Immature natural killer cell (primary cell): Measurements from ENCODE around the gene NUP62. TPM values are rescaled to one million over a fixed set of nuclear protein-coding genes. Genes with fewer than 3 reads are reported as not detected.

ENCODE experiments used
- DNase-seq, 3 donors: peaks; one replicate each; pipeline ENCODE4 v3.0.0; 2022; ENCODE audit warnings: mixed read lengths in 1 of 3
- H3K27ac Mint-ChIP-seq, 6 donors: one replicate each; pipeline ENCODE4 v1.8.0; 2020; ENCODE audit warnings: mixed read lengths in 6 of 6, mild to moderate bottlenecking in 5 of 6, inconsistent platforms in 4 of 6, moderate library complexity in 3 of 6
- H3K27me3 Mint-ChIP-seq, 3 donors: one replicate each; pipeline ENCODE4 v1.8.0; 2020 to 2021; ENCODE audit warnings: low read depth in 3 of 3, mild to moderate bottlenecking in 3 of 3, mixed read lengths in 3 of 3, moderate library complexity in 3 of 3, inconsistent platforms in 1 of 3
- H3K36me3 Mint-ChIP-seq, 3 donors: one replicate each; pipeline ENCODE4 v1.8.0; 2020; ENCODE audit warnings: mixed read lengths in 3 of 3, inconsistent platforms in 2 of 3, mild to moderate bottlenecking in 2 of 3
- H3K4me1 Mint-ChIP-seq, 2 donors: one replicate each; pipeline ENCODE4 v1.8.0; 2020; ENCODE audit warnings: inconsistent platforms in 2 of 2, mild to moderate bottlenecking in 2 of 2, mixed read lengths in 2 of 2, moderate library complexity in 1 of 2
- H3K4me3 Mint-ChIP-seq, 5 donors: one replicate each; pipeline ENCODE4 v1.8.0; 2020; ENCODE audit warnings: mild to moderate bottlenecking in 5 of 5, mixed read lengths in 5 of 5, inconsistent platforms in 3 of 5, moderate library complexity in 3 of 5
- H3K9me3 Mint-ChIP-seq, 6 donors: one replicate each; pipeline ENCODE4 v1.8.0; 2020; ENCODE audit warnings: mild to moderate bottlenecking in 6 of 6, mixed read lengths in 6 of 6, inconsistent platforms in 4 of 6, moderate library complexity in 3 of 6
- polyA plus RNA-seq, 3 donors: library from polyadenylated mRNA; unstranded; fragments of 300-500 nt; fragmentation: Illumina TruSeq; gene quantifications; one replicate each; pipeline ENCODE4 v1.2.3, GENCODE V29; 2021

The NUP62 gene
- polyA plus RNA-seq, 3 donors from 2014 or later, result 21.8 to 67.1 (median 34.3) TPM

DNA sequence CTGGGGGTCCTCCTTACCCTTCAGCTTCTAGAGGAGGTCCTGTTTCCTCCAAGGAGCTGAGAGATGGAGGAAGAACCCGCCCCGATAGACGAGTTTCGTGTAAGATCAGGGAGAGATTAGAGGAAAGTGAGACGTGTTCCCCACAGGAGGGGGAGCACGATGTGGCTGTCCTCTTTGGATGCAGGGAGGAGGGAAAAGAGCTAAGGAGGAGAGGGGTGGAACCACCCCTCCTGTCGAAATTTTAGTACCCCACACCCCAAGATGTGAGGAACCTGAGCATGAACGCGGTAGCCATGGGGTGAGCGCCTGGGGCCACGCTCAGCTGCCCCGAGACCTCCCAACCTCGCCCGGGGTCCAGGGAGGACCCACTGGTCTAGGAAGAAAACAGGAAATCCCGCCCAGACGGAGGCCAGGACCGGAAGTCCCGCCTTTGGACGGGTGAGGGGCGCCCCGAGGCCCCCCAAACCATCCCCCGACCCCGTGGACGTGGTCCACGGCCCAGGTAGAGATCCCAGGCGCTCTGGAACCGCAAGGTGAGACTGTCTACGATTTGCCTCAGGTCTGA, 53.4 kb downstream of the NUP62 start:
- Mint-ChIP-seq H3K4me1 (peaks cover 30 to 34% of the 10 kb centered on the region in 2 donors), H3K27me3 (peaks cover 2% of the 10 kb centered on the region in 3 donors), H3K36me3 (peaks cover 0 to 5% (median 4%) of the 10 kb centered on the region in 3 donors), H3K4me3 (no peak overlapping the region), H3K27ac (no peak overlapping the region), H3K9me3 (no peaks in the 10 kb centered on the region)
- DNase-seq, result peak in 2 of 3 donors; percentile 44 to 67

DNA sequence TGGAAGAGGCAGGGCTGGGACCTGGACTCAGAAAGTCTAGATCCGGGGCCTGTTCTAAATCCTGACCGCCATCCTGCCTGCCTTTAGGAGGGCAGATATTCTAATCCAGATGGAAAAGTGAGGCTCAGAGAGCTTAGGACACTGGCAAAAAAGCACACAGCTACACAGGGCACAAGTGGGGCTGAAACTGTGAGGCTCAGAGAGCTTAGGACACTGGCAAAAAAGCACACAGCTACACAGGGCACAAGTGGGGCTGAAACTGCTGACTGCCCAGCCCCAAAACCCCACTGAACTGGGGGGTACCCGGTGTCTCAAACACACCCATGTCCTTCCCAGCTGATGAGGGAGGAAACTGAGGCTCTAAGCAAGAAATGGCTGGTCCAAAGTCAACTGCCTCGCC, 54.1 kb downstream of the NUP62 start:
- Mint-ChIP-seq H3K4me1 (peaks cover 38 to 40% of the 10 kb centered on the region in 2 donors), H3K36me3 (peaks cover 0 to 5% (median 4%) of the 10 kb centered on the region in 3 donors), H3K27ac (peak overlapping the region in 2 of 6 donors; percentile 34 to 67), H3K27me3 (peaks cover 2% of the 10 kb centered on the region in 3 donors), H3K9me3 (no peaks in the 10 kb centered on the region), H3K4me3 (peak overlapping the region in 1 of 5 donors; percentile 68)
- DNase-seq, result no peak

DNA sequence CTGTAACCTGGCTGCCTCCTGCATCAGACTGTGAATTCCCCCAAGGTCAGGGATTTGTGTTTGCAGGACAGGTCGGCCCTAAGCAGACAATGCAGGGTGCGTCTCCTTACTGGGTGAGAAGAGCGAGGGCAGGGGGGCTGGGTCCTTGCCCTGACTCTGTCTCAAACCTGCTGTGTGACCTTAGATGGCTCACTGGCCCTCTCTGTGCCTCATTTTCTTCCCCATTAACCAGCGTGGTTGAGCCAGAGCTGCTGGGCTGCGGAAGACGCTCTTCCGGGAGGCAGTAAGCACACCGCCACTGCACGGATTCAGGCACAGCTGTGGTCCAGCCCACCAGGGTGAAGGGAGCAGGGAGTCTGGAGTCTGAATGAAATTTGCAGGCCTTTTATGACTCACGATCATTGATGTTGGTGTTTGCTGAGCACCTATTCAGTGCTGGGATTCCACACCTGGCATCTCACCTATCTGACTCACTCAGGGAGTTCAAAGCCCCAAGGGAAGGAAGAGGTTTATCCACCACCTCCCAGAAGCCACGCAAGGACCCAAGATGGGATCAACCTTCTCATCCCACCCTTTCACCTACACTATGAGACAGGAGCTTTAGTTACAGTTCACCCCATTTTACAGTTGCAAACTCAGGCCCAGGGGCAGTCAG, 54.7 kb downstream of the NUP62 start:
- Mint-ChIP-seq H3K9me3 (no peaks in the 10 kb centered on the region), H3K36me3 (peaks cover 0 to 5% (median 4%) of the 10 kb centered on the region in 3 donors), H3K27ac (peak overlapping the region in 2 of 6 donors; percentile 34 to 67), H3K27me3 (peaks cover 2% of the 10 kb centered on the region in 3 donors), H3K4me3 (peak overlapping the region in 3 of 5 donors; percentile 48 to 68 (median 57)), H3K4me1 (peaks cover 39 to 42% of the 10 kb centered on the region in 2 donors)
- no peak for DNase-seq

DNA sequence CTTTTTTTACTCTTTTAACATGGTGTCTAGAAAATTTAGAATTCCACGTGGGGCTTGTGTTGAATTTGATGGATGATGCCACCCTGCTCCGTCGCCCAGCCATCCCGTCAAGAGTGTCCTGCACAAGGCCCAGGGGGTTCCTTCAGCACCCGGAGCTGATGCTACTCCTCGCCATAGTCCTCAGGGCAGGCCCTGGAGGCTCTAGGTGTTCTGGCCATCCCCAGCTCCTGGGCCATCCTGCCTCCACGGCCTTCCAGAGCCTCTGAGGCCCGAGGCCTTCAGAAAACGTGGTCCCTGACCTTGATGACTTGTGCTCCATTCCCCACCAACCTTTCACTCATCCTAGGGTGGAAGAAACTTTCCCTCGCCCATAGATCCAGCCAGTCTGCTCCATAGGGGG, 55.5 kb downstream of the NUP62 start:
- peaks cover 0 to under 1% (median under 1%) of the 10 kb centered on the region in 3 donors for H3K36me3 Mint-ChIP-seq
- DNase-seq, result no peak
- peaks cover 35 to 38% of the 10 kb centered on the region in 2 donors for H3K4me1 Mint-ChIP-seq
- H3K9me3 Mint-ChIP-seq, result no peaks in the 10 kb centered on the region
- H3K27ac Mint-ChIP-seq, result no peak overlapping the region
- peak overlapping the region in 2 of 5 donors; percentile 18 to 35 for H3K4me3 Mint-ChIP-seq
- peaks cover 2% of the 10 kb centered on the region in 3 donors for H3K27me3 Mint-ChIP-seq

DNA sequence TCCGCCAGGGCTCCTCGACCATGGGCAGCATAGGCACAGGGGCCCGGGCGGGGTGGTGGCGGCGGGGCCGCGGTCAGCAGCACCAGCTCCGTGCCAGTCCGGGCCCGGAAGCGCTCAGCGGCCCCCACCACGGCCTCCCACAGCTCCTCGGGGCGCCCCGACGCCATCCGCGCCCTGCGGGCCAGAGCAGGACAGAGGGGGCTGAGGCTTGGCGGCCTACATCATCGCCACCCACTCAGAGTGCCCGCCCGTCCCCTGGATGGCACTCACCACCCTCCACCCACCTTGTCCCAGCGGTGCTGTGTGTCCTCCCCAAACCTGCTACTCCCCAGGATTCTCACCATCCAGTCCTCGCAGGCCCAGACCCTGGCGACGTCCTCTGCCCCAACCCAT, 56.2 kb downstream of the NUP62 start:
- H3K27ac Mint-ChIP-seq, result no peak overlapping the region
- H3K36me3 Mint-ChIP-seq, result no peaks in the 10 kb centered on the region
- no peaks in the 10 kb centered on the region for H3K9me3 Mint-ChIP-seq
- peaks cover 0 to 2% (median 2%) of the 10 kb centered on the region in 3 donors for H3K27me3 Mint-ChIP-seq
- H3K4me3 Mint-ChIP-seq, result peak overlapping the region in 1 of 5 donors; percentile 18
- peaks cover 36 to 37% of the 10 kb centered on the region in 2 donors for H3K4me1 Mint-ChIP-seq
- DNase-seq, result no peak

DNA sequence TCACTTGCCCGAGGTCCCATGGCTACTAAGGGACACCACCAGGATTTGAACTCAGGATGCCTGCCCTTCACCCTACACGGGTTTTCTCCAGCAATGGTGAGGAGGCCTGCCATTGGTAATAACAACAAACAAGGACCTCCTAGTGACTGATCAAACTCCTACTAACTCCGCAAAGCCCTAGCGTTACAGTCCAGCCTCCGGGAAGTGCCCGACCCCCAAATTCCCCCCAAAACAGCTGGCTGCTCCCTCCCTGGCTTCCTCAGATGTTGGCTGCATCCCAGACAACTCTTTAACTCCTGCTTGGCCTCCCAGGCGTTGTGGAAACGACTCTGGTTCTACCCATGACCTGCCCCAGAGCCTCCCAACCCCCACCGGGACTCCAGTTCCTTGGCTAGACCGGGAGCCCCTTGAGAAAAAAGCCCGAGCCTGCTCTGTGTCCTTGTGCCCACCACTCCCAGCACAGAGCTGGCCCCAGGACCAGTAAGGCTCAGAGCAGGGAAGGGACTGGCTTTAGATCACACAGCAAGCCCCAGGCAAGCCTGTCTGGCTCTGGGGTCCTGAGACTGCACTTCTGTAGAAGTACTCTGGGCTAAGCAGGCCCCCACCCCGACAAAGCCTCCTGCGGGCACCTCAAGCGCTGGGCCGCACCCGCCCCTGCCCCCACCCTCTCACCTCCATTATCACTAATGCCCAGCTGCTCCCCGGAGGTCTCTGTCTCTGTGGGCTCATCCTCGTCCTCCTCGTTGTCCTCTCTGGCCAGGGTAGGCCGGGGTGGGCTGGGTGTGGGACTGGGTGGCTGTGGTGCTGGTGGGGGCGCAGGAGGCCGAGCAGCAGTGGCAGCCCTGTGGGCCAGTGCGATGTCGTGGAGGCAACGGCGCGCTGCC, 56.8 kb downstream of the NUP62 start:
- H3K36me3 Mint-ChIP-seq, result no peaks in the 10 kb centered on the region
- H3K27ac Mint-ChIP-seq, result peak overlapping the region in 2 of 6 donors; percentile 72 to 75
- peaks cover 4 to 8% (median 8%) of the 10 kb centered on the region in 3 donors for H3K27me3 Mint-ChIP-seq
- H3K9me3 Mint-ChIP-seq, result no peaks in the 10 kb centered on the region
- H3K4me3 Mint-ChIP-seq, result peak overlapping the region in 2 of 5 donors; percentile 57 to 63
- DNase-seq, result no peak
- peaks cover 39% of the 10 kb centered on the region in 2 donors for H3K4me1 Mint-ChIP-seq

DNA sequence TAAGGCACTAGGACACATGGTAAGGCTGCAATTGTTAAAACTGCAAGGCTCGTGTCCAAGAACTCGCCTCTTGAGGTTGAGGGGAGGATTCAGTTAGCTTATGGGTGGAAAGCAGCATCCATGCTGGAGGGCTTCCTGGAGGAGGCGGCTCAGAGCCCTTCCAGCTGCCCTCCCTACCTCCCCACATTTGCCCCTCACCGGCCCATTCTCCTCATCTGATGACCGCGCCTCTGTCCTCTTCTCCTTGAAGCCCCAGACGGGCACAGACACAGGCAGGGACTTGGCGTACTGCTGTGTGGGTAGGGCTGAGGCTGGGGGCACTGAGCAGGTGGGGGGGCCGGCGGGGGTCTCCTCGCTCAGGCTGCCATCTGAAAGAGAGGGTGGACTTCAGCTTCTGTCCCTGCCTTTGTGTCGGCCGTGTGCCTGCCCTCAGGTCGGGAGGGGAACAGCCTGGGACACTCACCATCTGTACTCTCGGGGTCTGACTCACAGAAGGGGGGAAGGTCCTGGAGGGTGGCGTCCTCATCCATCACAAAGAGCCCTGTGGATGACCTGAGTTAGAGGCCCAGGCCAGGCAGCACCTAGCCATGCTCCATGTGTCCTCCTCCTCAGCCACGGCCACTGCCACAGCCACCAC, 57.8 kb downstream of the NUP62 start:
- Mint-ChIP-seq H3K4me3 (peak overlapping the region in 3 of 5 donors; percentile 48 to 63 (median 57)), H3K27ac (peak overlapping the region; percentile 28 to 82 (median 72)), H3K4me1 (peaks cover 47 to 49% of the 10 kb centered on the region in 2 donors), H3K9me3 (no peaks in the 10 kb centered on the region), H3K27me3 (peaks cover 6 to 11% (median 11%) of the 10 kb centered on the region in 3 donors), H3K36me3 (no peaks in the 10 kb centered on the region)
- no peak for DNase-seq

DNA sequence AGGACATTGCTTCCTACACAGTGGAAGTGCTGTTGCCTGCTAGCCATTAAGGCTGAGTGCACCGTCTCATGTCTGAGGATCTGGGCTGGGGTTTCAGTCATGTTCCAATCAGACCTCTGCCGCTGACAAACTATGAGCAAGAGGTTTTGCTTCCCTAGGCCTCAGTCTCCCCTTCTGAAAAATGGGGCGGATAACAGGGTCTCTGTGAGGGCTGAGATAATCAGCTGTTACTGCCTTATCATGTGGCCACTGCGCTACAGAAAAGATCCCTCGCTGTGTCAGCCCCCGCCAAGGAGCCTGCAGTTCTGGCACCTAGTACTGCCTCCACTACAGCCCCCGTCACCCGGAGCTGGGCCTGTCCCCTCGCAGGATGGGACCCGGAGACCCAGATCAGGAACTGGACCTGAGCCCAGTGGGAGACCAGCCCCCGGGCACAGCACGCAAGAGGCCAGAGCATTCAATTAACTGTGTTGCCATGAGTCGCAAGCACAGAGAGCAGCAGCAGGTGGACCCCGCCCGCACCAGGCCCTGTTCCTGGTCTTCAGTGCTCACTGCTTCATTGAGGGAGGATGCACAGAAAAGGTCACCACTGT, 58.9 kb downstream of the NUP62 start:
- no peaks in the 10 kb centered on the region for H3K9me3 Mint-ChIP-seq
- H3K4me1 Mint-ChIP-seq, result peaks cover 51 to 53% of the 10 kb centered on the region in 2 donors
- H3K27me3 Mint-ChIP-seq, result peaks cover 6 to 11% (median 11%) of the 10 kb centered on the region in 3 donors
- H3K4me3 Mint-ChIP-seq, result peak overlapping the region in 2 of 5 donors; percentile 46 to 89
- H3K36me3 Mint-ChIP-seq, result no peaks in the 10 kb centered on the region
- peak overlapping the region in 4 of 6 donors; percentile 87 to 91 (median 91) for H3K27ac Mint-ChIP-seq
- no peak for DNase-seq

DNA sequence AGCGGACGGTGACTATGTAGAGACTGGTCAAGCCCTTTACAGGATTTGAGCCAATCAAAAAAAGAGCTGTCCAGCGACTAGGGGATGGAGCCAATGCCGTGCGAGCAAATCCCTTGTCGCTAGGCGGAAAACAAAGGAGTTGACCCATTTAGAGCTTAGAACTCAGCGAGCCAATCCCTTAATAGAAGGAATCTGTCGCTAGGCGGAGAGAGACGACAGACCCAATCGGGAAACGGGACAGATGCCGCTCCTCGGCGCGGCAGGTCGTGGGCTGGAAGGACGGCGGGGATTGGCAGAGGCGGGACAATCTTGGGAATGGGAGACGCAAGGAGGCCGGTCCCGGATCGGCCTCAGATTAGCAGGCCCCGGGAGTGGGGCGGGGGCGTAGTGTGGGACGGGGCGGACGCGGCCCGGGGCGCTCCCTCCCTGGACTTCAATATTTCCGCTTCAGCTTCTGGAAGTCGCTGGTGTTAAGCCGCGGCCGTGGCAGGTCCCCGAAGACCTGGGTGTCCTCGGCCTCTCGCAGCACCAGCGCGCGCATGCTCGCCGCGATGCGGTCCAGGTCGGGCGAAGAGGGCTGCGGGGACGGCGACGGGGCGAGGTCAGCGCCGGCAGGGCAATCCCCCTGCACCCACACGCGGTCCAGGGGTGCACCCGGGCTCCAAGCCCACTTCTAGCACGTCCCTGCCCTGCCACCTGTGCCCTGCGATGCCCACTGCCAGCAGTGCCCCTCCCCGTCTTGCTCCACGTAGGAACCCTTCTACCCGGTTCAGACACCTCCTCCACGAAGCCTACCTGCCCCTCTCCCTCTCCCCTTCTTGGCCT, 59.6 kb downstream of the NUP62 start:
- peak overlapping the region in 1 of 5 donors; percentile 89 for H3K4me3 Mint-ChIP-seq
- peak overlapping the region in 4 of 6 donors; percentile 87 to 91 (median 91) for H3K27ac Mint-ChIP-seq
- H3K27me3 Mint-ChIP-seq, result peaks cover 6 to 12% (median 10%) of the 10 kb centered on the region in 3 donors
- peaks cover 53% of the 10 kb centered on the region in 2 donors for H3K4me1 Mint-ChIP-seq
- peak; percentile 96 to 97 (median 96) for DNase-seq
- H3K36me3 Mint-ChIP-seq, result no peaks in the 10 kb centered on the region
- no peaks in the 10 kb centered on the region for H3K9me3 Mint-ChIP-seq

DNA sequence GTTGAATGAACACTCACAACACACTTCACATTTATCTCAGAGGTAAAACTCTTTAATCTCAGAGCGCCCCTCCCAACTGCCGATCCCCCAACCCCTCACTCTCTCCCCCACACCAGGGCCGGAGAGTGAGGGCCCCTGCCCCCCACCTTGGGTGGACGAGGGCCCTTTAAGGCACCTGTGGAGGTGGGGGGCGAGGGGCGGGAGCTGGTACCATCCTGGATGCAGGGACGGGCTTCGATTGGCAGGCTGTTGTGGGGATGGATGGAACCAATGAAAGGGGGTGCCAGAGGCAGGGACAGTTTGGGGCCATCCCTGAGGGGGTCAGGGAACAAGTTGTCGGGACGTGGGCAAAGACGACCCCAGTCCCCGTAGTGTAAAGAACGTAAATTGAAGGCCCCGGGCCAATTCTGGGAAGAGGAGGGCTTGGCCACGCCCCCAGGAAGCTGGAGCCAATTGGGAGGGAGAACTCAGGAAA, 60.3 kb downstream of the NUP62 start:
- Mint-ChIP-seq H3K36me3 (no peaks in the 10 kb centered on the region), H3K27ac (peak overlapping the region in 1 of 6 donors; percentile 99), H3K4me3 (no peak overlapping the region), H3K27me3 (peaks cover 6 to 12% (median 10%) of the 10 kb centered on the region in 3 donors), H3K9me3 (no peaks in the 10 kb centered on the region), H3K4me1 (peaks cover 53 to 57% of the 10 kb centered on the region in 2 donors)
- DNase-seq, result no peak

DNA sequence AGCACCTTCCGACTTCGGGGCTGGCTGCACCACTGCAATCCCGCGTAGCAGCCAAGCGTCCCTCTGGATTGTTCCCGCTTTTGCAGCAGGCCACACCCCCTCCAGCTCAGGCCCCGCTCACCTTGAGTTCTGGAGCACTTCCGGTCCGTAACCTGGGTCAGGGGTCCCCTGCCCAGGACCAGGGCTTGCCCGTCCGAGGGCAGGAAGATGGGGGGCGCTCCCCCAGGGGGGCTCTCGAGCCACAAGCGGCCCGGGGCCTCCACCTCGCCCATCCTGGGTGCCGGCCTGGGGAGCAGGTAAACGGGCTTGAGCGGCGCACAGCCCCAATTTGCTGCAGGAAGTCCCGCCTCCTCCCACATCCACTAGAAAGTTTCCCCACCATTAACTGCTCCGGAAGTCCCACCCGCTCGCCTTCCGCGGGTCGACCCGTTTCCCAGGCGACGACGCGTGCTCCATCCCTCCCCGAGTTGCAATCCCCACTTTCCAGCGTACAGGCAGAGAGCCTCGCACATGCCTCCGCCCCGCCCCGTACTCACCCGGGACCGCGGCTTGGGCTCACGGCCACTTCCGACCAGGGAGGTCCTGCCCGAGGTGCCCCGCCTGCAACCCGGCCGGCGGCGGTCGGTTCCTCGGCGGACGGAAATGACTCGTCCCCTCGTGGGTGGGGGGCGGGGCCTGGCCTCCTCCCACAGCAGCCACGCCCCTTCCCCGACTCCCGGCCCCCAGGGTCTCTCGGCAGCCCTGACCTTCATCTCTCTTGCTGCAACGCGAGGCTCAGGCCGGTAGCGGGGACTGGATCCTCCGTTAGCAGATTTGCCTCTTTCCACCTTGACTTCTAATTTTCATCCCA, 62.1 kb downstream of the NUP62 start, which contains the start of gene PNKP:
TSS of gene PNKP (minus strand) at position 644 of the 850 bp plus-strand sequence. CDS start at position 272, 372 bp downstream.
- peak; percentile 89 to 92 (median 90) for DNase-seq
- Mint-ChIP-seq H3K36me3 (peaks cover 0 to 4% (median 4%) of the 10 kb centered on the region in 3 donors), H3K27me3 (peaks cover 9 to 13% (median 10%) of the 10 kb centered on the region in 3 donors), H3K4me3 (peak within 1 kb of the TSS in 1 of 5 donors; percentile 100), H3K9me3 (no peaks in the 10 kb centered on the region), H3K27ac (peak within 1 kb of the TSS in 3 of 6 donors; percentile 90 to 99 (median 98)), H3K4me1 (peaks cover 56% of the 10 kb centered on the region in 2 donors)
